Activated CD4-positive, alpha-beta T cell treated with anti-CD3 and anti-CD28 coated beads, Interleukin-2, amount 50 U/mL, for 48 hours (primary cell): ENCODE data around the gene HOMER2.
A peak's percentile ranks its signal among the peaks of the same experiment; 100 is the strongest.
"Not testable (repeated sequence)": the region's sequence is repeated elsewhere in the genome, so short reads cannot be mapped to it uniquely, and the experiment has no call there.

Source experiments
- DNase-seq, 2 experiments: peaks; one replicate each; pipeline ENCODE4 v3.0.0-alpha.2; 2020

The HOMER2 gene

GRCh38 chr15:82963471-82964341 lies 11.2 kb upstream of the HOMER2 start:
- no peak for DNase-seq

DNA sequence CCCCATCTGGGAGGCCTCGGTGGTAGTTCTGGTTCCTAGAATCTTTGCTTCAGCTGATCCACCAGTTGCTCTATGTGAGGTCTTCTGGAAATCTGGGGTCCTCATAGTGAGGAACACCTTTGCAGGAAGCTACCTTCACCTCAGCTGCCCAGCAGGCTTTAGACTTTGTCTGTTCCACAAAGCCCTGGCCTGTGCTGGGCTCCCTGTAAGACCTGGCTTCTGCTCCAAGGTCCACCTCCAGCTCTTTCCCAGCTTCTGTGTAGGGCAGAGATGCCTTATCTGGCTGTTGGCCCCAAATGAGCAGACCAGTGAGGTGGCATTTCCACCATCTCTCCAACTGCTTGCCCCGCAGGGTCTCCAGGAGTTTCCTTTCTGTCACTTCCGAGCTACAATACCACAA lies 8.2 kb upstream of the HOMER2 start:
- no peak for DNase-seq

GRCh38 chr15:82959423-82959822 lies 6.9 kb upstream of the HOMER2 start:
- DNase-seq, result no peak

GRCh38 chr15:82958638-82959037 lies 6.1 kb upstream of the HOMER2 start:
- no peak for DNase-seq

DNA sequence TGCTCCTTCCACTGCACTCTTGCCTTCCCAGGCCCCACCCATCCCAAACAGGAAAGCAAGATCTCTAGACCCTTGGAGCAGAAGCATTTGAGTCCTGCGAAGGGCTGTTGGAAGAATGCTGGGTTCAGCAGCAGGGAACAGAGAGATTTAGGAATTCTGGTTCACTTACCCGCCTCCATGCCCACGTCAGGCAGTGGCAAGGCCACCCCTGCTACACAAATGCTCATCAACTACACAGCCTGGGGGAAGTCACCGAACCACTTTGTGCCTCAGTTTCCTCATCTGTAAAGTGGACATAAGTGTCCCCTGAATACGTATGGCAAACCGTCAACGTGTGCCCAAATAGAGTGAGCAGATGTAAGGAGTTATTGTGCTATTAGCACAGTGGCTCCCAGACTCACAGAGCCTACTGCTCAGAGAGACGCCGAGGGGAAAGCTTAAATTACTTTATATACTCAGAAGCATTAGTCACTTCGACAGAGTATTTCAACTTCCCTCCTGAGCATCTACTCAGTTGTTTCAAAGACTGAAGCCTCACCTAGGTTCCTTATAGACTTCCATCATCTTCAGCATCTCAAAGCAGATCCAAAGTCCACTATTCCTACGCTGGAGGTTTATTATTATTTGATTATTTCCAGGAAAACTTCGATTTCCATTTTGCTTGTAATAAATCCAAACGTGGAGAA lies 905 bp downstream of the HOMER2 start:
- DNase-seq, result no peak

DNA sequence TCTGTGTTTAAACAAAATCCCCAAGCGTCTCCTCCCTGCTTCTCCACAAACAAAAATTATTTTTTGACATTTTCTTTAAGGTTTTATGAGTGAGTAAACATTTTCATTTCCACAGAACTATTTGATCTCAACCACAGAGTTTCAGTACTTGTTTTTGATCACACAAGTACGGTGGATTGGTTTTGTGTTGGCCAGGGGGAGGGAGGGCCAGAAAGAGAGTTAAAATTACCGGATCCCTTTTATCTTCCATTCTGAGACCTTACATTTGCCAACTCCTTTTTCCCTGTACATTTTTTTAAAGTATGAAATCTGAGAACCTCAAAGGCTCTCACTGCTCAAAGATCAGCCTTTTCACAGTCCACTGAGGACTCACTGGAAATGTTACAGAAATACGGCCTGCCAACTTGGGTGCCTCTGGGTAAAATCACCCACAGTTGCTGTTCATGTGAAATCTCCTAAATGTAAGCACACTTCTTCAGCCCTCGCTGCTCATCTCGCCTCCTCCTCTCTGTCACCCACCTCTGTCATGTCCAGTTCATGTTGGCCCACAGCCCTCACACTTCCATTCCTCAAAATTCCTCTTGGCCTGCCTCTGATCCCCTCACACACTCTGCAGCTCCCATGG lies 1.7 kb downstream of the HOMER2 start:
- peak in 1 of 2 experiments; percentile 14 for DNase-seq

GRCh38 chr15:82950295-82950694 lies 2.2 kb downstream of the HOMER2 start:
- no peak for DNase-seq

- no peak for DNase-seq
Measured at GRCh38 chr15:82946155-82946701, 6.3 kb downstream of the HOMER2 start.

GRCh38 chr15:82945326-82945725 lies 7.2 kb downstream of the HOMER2 start:
- no peak for DNase-seq

GRCh38 chr15:82944821-82945220 lies 7.7 kb downstream of the HOMER2 start:
- DNase-seq, result no peak

DNA sequence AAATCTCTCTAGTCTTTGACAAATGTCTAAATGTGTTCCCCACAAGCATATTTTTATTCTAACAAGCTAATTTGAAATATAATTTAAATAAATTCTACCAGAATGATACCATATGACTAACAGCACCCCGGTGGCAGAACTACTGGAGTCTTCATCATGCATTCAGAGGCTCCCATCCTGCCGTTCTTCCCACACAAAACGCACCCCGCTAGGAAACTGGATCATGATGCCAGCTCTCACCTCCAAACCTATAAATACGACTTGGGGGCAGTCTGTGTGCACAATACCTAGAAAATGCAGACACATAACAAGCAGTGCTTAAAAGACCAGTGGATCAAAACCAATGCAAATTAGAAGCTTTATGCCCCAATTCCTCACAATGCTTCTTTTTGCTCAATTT lies 8.5 kb downstream of the HOMER2 start:
- DNase-seq, result no peak

GRCh38 chr15:82943176-82943575 lies 9.3 kb downstream of the HOMER2 start:
- no peak for DNase-seq

- no peak for DNase-seq
Measured at GRCh38 chr15:82942691-82943090, 9.8 kb downstream of the HOMER2 start.

DNA sequence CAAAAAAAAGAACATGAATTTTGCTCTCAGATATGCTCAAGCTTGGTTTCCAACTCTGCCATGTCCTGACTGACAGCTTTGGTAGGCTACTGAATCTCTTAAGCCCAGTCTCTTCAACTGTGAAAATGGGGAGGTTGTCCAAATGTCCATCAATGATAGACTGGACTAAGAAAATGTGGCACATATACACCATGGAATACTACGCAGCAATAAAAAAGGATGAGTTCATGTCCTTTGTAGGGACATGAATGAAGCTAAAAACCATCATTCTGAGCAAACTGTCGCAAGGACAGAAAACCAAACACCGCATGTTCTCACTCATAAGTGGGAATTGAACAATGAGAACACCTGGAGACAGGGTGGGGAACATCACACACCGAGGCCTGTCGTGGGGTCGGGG lies 12.8 kb downstream of the HOMER2 start:
- not testable (repeated sequence) for DNase-seq

- no peak for DNase-seq
Measured at GRCh38 chr15:82937712-82938058, 14.8 kb downstream of the HOMER2 start.

DNA sequence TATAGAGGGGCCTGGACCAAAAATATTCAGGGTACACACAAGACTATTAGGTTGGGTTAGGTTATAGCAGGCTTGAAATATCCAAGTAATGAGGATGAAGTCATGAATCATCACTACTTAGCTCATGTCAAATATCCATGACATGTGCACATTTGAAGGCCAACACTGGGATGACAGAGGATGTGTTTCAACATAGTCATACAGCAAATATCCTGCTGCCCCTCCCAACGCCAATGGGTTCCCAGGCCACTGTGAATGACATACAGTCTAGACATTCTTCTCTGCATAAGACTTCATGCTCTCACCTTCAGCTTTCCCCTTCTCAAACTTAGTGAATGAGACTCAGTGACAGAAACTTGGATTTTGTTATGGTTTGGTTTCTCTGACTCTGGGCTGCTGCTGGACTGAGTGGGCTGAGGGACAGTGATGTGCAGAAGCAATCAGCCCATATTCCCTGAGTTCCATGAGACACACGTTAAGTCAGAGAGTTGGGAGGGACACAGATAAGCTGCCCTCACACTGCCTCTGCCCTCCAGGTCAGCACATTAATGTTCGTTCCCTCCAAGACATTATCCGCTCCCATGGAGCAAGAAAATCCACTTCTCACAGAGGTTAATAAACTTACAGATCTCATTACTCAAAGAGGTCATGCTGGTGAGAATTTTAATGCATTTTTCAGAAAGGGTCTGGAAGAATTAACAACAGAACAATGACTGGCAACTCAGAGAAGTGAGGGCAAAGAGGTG lies 15.4 kb downstream of the HOMER2 start:
- DNase-seq, result no peak

DNA sequence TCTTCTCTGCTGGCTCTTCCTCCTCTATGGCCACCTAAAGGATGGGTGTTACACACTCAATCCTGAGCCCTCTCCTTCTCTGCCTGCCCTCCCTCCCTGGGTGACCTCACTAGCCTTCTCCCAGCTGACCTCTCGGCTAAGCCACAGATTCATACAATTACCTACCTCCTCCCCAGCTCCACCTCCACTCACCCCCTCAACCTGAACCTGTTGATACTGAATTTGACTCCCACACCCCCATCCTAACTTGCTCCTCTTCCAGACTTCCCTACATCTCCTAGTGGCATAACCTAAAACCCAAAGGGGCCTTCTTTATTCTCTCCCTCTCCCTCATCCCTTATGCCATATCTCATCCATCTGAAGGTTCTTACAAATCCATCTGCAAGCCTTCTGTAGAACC lies 17.1 kb downstream of the HOMER2 start:
- DNase-seq, result no peak

GRCh38 chr15:82934100-82934880 lies 18.2 kb downstream of the HOMER2 start:
- no peak for DNase-seq

- DNase-seq, result peak in 1 of 2 experiments; percentile 19
Measured at GRCh38 chr15:82933576-82933975, 18.9 kb downstream of the HOMER2 start.

- no peak for DNase-seq
Measured at GRCh38 chr15:82931221-82931620, 21.3 kb downstream of the HOMER2 start.

- DNase-seq, result no peak
Measured at GRCh38 chr15:82930461-82930860, 22.1 kb downstream of the HOMER2 start.

DNA sequence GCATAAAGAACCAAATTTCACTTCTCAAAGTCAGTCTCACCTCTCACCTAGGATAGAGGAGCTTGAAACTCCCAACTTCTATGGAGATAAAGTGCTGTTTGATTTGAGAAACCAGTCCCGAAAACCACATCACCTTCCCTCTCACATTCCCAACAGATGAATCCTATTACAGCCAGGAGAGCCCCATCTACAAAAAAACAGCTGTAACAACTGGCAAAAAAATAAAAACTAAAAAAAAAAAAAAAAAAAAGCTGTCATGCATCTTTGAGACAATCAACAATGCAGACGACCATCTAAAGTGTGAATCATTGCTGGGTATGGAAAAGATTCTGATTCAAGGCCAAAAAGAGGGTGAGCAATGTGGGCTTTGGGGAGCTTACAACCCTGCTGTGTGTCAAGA lies 23.8 kb downstream of the HOMER2 start:
- DNase-seq, result no peak
